Activated naive CD4-positive, alpha-beta T cell treated with anti-CD3 and anti-CD28 coated beads for 36 hours (primary cell): ENCODE results near the gene FNDC3A. TPM values are rescaled to one million over a fixed set of nuclear protein-coding genes. Genes with fewer than 3 reads are reported as not detected.
A peak's percentile ranks its signal among the peaks of the same experiment; 100 is the strongest.

Source experiments
- CTCF ChIA-PET: fragments of 350-600 bp; sonication (Branson Sonifier 250); formaldehyde crosslinking; loops from one replicate; lab custom pipeline; 2021; ENCODE audit warnings: antibody characterized with exemption; lab: Charles Lee
- DNase-seq: peaks from one replicate; pipeline ENCODE4 v3.0.0-alpha.2; 2020
- H3K27ac Mint-ChIP-seq: one replicate; pipeline ENCODE4 v1.8.0; 2021; ENCODE audit warnings: mild to moderate bottlenecking, mixed read lengths
- H3K27me3 Mint-ChIP-seq: one replicate; pipeline ENCODE4 v1.8.0; 2021; ENCODE audit warnings: low read depth, mixed read lengths
- H3K36me3 Mint-ChIP-seq: one replicate; pipeline ENCODE4 v1.8.0; 2021; ENCODE audit warnings: low read depth, mixed read lengths
- H3K4me1 Mint-ChIP-seq: one replicate; pipeline ENCODE4 v1.8.0; 2021; ENCODE audit warnings: low read depth, mixed read lengths
- H3K4me3 Mint-ChIP-seq: one replicate; pipeline ENCODE4 v1.8.0; 2021; ENCODE audit warnings: mild to moderate bottlenecking, moderate library complexity, mixed read lengths
- H3K9me3 Mint-ChIP-seq: one replicate; pipeline ENCODE4 v1.8.0; 2021; ENCODE audit warnings: mixed read lengths
- intact Hi-C: fragments of 100-400 bp; cut with micrococcal nuclease; formaldehyde crosslinking; loops from one replicate; pipeline ENCODE4 v1.15.1; 2023
- total RNA-seq, 2 experiments: library from RNA; stranded (reverse); gene quantifications; one replicate each; pipeline ENCODE4 v1.2.3, GENCODE V29; 2021

FNDC3A gene
- total RNA-seq, 2 experiments from 2014 or later, result 17.1 to 18.3 TPM

GRCh38 chr13:49217962-49218492, 242.3 kb downstream of the FNDC3A start:
- CTCF ChIA-PET, result interaction anchor here (1.6 kb wide), 1 partner anchor 62 kb away, joined by 5 read pairs; no protein-coding TSS in a partner anchor
- H3K9me3 Mint-ChIP-seq, result no peaks in the 10 kb centered on the region
- peaks cover 47% of the 10 kb centered on the region for H3K27me3 Mint-ChIP-seq
- H3K27ac Mint-ChIP-seq, result no peak overlapping the region
- no peak overlapping the region for H3K4me3 Mint-ChIP-seq
- H3K4me1 Mint-ChIP-seq, result peaks cover 13% of the 10 kb centered on the region
- intact Hi-C loops, result no loop called here
- H3K36me3 Mint-ChIP-seq, result peaks cover 2% of the 10 kb centered on the region
- DNase-seq, result no peak

DNA sequence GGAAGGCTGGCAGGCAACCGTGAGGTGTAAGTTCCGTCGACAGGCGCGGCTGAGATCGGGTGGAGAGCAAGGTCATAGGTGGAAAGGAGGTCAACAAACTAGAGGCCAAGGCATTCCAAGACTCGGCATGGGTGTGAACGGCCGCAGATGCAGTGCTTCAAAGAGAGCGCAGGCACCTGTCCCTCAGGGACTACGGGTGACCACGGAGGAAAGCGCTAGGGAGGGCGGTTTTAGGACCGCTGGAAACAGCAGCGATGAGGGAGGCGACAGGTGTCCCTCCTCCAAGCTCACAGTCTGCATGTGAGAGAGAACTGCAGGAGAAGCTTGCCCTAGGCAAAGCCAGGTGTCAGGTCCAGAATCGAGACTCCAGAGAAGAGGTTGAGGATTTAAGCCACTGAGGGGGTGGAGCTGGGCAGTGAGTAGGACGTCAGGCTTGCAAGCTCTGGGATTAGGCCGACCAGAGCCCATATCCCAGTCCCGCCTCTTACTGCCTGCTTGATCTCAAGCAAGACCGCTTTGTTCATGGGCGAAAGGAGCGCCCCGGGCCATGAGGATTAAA, 242.9 kb downstream of the FNDC3A start:
- Mint-ChIP-seq H3K4me3 (no peak overlapping the region), H3K9me3 (no peaks in the 10 kb centered on the region), H3K27ac (no peak overlapping the region), H3K27me3 (peaks cover 48% of the 10 kb centered on the region), H3K36me3 (peaks cover 2% of the 10 kb centered on the region), H3K4me1 (peaks cover 13% of the 10 kb centered on the region)
- intact Hi-C loops, result no loop called here
- no peak for DNase-seq
- CTCF ChIA-PET, result interaction anchor here (1.6 kb wide), 1 partner anchor 61 kb away, joined by 5 read pairs; no protein-coding TSS in a partner anchor

GRCh38 chr13:49219647-49220035, 243.9 kb downstream of the FNDC3A start:
- H3K27ac Mint-ChIP-seq, result no peak overlapping the region
- peaks cover 52% of the 10 kb centered on the region for H3K27me3 Mint-ChIP-seq
- H3K9me3 Mint-ChIP-seq, result no peaks in the 10 kb centered on the region
- no peak for DNase-seq
- H3K36me3 Mint-ChIP-seq, result peaks cover 2% of the 10 kb centered on the region
- intact Hi-C loops, result loop anchor here (2.0 kb wide), 1 partner anchor 27 kb away; the partner anchor contains the start of gene CDADC1
- H3K4me3 Mint-ChIP-seq, result peak overlapping the region; percentile 56
- CTCF ChIA-PET, result interaction anchor here (0.6 to 1.6 kb wide), 2 partner anchors 10 to 60 kb away, joined by 5 to 6 read pairs; no protein-coding TSS in a partner anchor
- peaks cover 8% of the 10 kb centered on the region for H3K4me1 Mint-ChIP-seq

DNA sequence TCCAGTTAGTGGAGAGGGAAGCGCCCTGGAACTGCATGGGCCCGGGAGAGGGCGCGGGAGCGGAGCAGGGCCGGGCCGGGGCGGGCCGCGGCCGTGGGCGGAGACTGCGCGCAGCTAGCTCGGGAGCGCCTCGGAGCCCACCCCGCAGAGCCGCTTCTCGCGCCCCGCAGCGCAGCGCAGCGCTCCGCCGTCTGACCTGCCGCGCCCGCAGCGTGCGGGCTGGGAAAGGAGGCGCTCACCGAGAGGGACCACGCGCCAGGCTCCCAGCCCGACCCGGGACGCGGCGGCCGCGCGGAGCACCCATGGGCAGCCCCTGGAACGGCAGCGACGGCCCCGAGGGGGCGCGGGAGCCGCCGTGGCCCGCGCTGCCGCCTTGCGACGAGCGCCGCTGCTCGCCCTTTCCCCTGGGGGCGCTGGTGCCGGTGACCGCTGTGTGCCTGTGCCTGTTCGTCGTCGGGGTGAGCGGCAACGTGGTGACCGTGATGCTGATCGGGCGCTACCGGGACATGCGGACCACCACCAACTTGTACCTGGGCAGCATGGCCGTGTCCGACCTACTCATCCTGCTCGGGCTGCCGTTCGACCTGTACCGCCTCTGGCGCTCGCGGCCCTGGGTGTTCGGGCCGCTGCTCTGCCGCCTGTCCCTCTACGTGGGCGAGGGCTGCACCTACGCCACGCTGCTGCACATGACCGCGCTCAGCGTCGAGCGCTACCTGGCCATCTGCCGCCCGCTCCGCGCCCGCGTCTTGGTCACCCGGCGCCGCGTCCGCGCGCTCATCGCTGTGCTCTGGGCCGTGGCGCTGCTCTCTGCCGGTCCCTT, 244.5 kb downstream of the FNDC3A start, which contains the start of gene MLNR:
MLNR (plus strand) TSS at position 303 of the 820 bp plus-strand sequence; CDS start at position 303, 0 bp downstream.
- CTCF ChIA-PET, result interaction anchor here (0.6 kb wide), 1 partner anchor 11 kb away, joined by 6 read pairs; no protein-coding TSS in a partner anchor
- H3K9me3 Mint-ChIP-seq, result no peaks in the 10 kb centered on the region
- intact Hi-C loops, result loop anchor here (2.0 kb wide), 1 partner anchor 27 kb away; the partner anchor contains the start of gene CDADC1
- DNase-seq, result peak; percentile 62
- H3K27ac Mint-ChIP-seq, result no peak within 1 kb of the TSS
- H3K4me1 Mint-ChIP-seq, result peaks cover 2% of the 10 kb centered on the region
- H3K36me3 Mint-ChIP-seq, result peaks cover 2% of the 10 kb centered on the region
- H3K4me3 Mint-ChIP-seq, result peak within 1 kb of the TSS; percentile 65
- peaks cover 56% of the 10 kb centered on the region for H3K27me3 Mint-ChIP-seq

GRCh38 chr13:49220856-49221589, 245.3 kb downstream of the FNDC3A start:
- Mint-ChIP-seq H3K4me3 (peak overlapping the region; percentile 65), H3K36me3 (peaks cover 2% of the 10 kb centered on the region), H3K27me3 (peaks cover 56% of the 10 kb centered on the region), H3K27ac (no peak overlapping the region), H3K9me3 (no peaks in the 10 kb centered on the region), H3K4me1 (peaks cover 2% of the 10 kb centered on the region)
- peak; percentile 21 for DNase-seq
- CTCF ChIA-PET, result interaction anchor here (0.5 kb wide), 1 partner anchor 24 kb away, joined by 3 read pairs; no protein-coding TSS in a partner anchor
- intact Hi-C loops, result loop anchor here (2.0 kb wide), 1 partner anchor 26 kb away; the partner anchor contains the start of gene CDADC1

DNA sequence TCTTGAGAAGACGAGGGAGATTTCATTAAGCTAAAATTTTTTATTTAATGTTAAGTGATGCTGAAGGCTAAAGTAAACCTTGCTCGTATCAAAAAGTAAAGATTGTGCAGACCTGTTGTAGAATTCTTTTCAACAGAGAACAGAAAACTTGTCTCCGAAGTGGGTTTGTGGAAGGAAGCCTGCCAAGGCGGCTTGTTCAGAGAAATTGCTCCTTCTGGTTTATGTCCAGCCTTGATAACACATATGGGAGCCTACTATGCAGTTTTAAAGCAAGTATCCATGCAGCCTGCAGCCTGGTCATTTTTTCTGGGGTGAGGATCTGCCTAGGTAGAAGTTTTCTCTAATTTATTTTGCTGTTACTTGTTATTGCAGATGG, 245.9 kb downstream of the FNDC3A start:
- H3K27ac Mint-ChIP-seq, result no peak overlapping the region
- peak overlapping the region; percentile 57 for H3K4me3 Mint-ChIP-seq
- CTCF ChIA-PET, result interaction anchor here (0.5 kb wide), 1 partner anchor 24 kb away, joined by 3 read pairs; no protein-coding TSS in a partner anchor
- no peak for DNase-seq
- no peaks in the 10 kb centered on the region for H3K9me3 Mint-ChIP-seq
- peaks cover 2% of the 10 kb centered on the region for H3K4me1 Mint-ChIP-seq
- peaks cover 56% of the 10 kb centered on the region for H3K27me3 Mint-ChIP-seq
- intact Hi-C loops, result loop anchor here (2.0 kb wide), 1 partner anchor 25 kb away; the partner anchor contains the start of gene CDADC1
- peaks cover 2% of the 10 kb centered on the region for H3K36me3 Mint-ChIP-seq

- H3K4me1 Mint-ChIP-seq, result peaks cover 2% of the 10 kb centered on the region
- no peaks in the 10 kb centered on the region for H3K9me3 Mint-ChIP-seq
- peaks cover 28% of the 10 kb centered on the region for H3K27me3 Mint-ChIP-seq
- H3K4me3 Mint-ChIP-seq, result no peak overlapping the region
- peaks cover 2% of the 10 kb centered on the region for H3K36me3 Mint-ChIP-seq
- no peak overlapping the region for H3K27ac Mint-ChIP-seq
- intact Hi-C loops, result no loop called here
- no peak for DNase-seq
- CTCF ChIA-PET, result interaction anchor here (1.1 kb wide), 1 partner anchor 14 kb away, joined by 3 read pairs; no protein-coding TSS in a partner anchor
Observed at GRCh38 chr13:49225223-49226042, 249.7 kb downstream of the FNDC3A start.

DNA sequence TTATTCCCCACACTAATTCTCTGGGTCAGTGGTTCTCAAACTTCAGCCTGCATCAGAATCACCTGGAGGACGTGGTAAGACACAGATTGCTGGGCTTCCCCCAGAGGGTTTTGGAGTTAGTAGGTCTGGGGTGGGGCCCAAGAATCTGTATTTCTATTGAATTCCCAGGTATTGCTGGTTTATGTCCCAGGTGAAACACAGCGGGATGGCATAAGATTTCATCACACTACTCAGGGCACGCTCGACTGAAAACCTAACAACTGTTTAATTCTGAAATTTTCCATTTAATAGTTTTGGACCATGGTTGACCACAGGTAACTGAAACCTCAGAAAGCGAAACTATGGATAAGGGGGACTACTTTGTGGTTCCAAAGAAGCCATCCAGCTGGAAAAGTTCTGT, 250.9 kb downstream of the FNDC3A start:
- Mint-ChIP-seq H3K36me3 (no peaks in the 10 kb centered on the region), H3K4me1 (no peaks in the 10 kb centered on the region), H3K4me3 (no peak overlapping the region), H3K27me3 (peaks cover 23% of the 10 kb centered on the region), H3K27ac (no peak overlapping the region), H3K9me3 (no peaks in the 10 kb centered on the region)
- CTCF ChIA-PET, result interaction anchor here (1.1 kb wide), 1 partner anchor 13 kb away, joined by 3 read pairs; no protein-coding TSS in a partner anchor
- intact Hi-C loops, result no loop called here
- no peak for DNase-seq

DNA sequence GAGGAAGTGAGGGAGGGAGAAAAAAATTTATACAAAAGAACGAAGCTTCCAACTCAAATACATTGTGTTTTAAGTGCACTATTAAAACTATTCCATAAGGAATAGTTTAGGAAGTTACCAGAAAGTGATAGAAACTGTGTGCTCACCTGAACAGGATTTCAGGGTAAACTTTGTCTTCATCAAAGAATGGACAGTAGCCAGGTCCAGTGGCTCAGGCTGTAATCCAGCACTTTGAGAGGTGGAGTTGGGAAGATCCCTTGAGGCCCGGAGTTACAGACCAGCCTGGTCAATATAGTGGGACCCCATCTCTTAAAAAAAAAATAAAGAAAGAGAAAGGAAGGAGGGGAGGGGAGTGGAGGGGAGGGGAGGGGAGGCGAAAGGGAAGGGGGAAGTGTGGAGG, 259.0 kb downstream of the FNDC3A start:
- CTCF ChIA-PET, result no interaction called here
- Mint-ChIP-seq H3K4me1 (no peaks in the 10 kb centered on the region), H3K4me3 (no peak overlapping the region), H3K27ac (no peak overlapping the region), H3K36me3 (no peaks in the 10 kb centered on the region), H3K9me3 (no peaks in the 10 kb centered on the region), H3K27me3 (no peaks in the 10 kb centered on the region)
- intact Hi-C loops, result no loop called here
- no peak for DNase-seq

GRCh38 chr13:49235856-49236431, 260.2 kb downstream of the FNDC3A start:
- Mint-ChIP-seq H3K36me3 (no peaks in the 10 kb centered on the region), H3K27ac (no peak overlapping the region), H3K4me1 (no peaks in the 10 kb centered on the region), H3K9me3 (no peaks in the 10 kb centered on the region), H3K27me3 (no peaks in the 10 kb centered on the region), H3K4me3 (no peak overlapping the region)
- intact Hi-C loops, result no loop called here
- CTCF ChIA-PET, result interaction anchor here (0.6 to 0.7 kb wide), 3 partner anchors 44 to 139 kb away, joined by 3 read pairs; no protein-coding TSS in a partner anchor
- DNase-seq, result no peak
